Bronchial epithelial cell (primary cell): ENCODE results near the gene RETSAT. TPM values are rescaled to one million over a fixed set of nuclear protein-coding genes. Genes with fewer than 3 reads are reported as not detected.
"Not testable (repeated sequence)": the region's sequence is repeated elsewhere in the genome, so short reads cannot be mapped to it uniquely, and the experiment has no call there.

Source experiments
- DNase-seq: peaks from one replicate; pipeline ENCODE4 v3.0.0-alpha.2; 2010; ENCODE audit warnings: low read depth
- FAIRE-seq: peaks from 2 replicates; lab custom pipeline; 2011; peaks lifted over from hg19 to GRCh38; lab: Jason Lieb, UNC
- H3K27me3 ChIP-seq: 2 replicates; pipeline ENCODE4 v1.5.1; 2011; ENCODE audit warnings: low read length; ENCODE audit not compliant: control insufficient read depth, insufficient read depth
- H3K36me3 ChIP-seq: 2 replicates; pipeline ENCODE4 v1.5.1; 2011; ENCODE audit warnings: low read length; ENCODE audit not compliant: control insufficient read depth, insufficient read depth
- H3K4me3 ChIP-seq: 2 replicates; pipeline ENCODE4 v1.5.1; 2011; ENCODE audit warnings: mild to moderate bottlenecking, low read depth, low read length, control low read depth
- CTCF ChIP-seq: IDR thresholded peaks from 2 replicates; pipeline ENCODE4 v1.5.1; 2011; ENCODE audit warnings: mild to moderate bottlenecking, moderate library complexity, low read length, control low read depth, inconsistent platforms; ENCODE audit not compliant: insufficient read depth, severe bottlenecking
- total RNA-seq: library from RNA; depleted of rRNA; stranded (reverse); fragments of >200 nt; gene quantifications from 2 replicates; pipeline ENCODE4 v1.2.1, GENCODE V29; 2014

The RETSAT gene
- total RNA-seq, 1 donor from 2014 or later, result 79.2 TPM

DNA sequence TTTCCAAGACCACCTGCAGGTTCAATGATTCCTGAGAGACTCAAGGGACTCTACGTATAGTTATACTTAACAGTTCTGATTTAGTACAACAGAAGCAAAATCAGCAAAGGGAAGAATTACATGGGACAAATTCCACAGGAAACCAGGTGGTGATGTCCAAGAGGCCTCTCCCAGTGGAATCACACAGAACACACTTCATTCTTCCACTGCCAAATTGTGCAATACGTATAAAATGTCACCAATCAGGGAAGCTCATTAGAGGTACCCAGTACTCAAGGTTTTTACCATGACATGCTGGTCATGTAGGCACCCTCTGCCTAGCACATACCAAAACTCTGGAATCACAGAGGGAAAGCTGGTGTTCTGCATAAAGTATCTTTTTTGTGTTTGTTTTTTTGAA lies 33.4 kb upstream of the RETSAT start:
- Histone ChIP-seq H3K36me3 (peaks cover 18% of the 10 kb centered on the region), H3K27me3 (no peaks in the 10 kb centered on the region), H3K4me3 (no peak overlapping the region)
- DNase-seq (no peak), FAIRE-seq (no peak)
- no peak for TF ChIP-seq CTCF

DNA sequence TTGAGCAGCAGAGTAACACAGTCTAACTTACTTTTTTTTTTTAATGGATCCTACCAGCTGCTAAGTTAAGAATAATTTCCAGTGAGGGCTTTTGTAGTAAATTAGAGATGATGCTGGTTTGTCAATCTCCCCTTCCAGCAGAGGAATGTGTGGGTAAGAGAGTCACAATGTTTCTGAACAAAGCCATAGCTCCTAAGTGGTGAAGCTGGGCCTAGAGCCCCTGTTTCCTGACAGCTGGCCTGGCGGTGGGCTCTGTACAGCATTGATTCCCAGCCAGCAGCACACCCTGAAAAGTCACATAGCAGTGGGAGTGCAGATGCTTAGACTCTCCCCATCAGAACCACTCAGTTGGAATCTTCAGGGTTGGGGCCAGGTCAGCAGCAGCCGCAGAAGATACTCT lies 31.4 kb upstream of the RETSAT start:
- peaks cover 12% of the 10 kb centered on the region for H3K36me3 ChIP-seq
- TF ChIP-seq CTCF, result no peak
- no peak for DNase-seq
- no peak for FAIRE-seq
- no peak overlapping the region for H3K4me3 ChIP-seq
- H3K27me3 ChIP-seq, result no peaks in the 10 kb centered on the region

DNA sequence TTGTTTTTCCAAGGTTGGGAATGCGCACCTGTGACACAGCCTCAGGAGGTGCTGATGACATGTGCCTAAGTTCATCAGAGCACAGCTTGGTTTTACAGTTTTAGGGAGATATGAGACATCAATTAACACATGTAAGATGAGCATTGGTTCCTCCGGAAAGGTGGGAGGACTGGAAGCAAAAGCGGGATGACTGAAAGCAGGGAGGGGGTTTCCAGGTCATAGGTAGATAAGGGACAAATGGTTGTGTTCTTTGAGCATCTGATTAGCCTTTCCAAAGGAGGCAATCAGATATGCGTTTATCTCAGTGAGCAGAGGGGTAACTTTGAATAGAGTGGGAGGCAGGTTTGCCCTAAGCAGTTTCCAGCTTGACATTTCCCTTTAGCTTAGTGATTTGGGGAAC lies 29.5 kb upstream of the RETSAT start:
- FAIRE-seq, result no peak
- Histone ChIP-seq H3K27me3 (no peaks in the 10 kb centered on the region), H3K4me3 (no peak overlapping the region), H3K36me3 (no peaks in the 10 kb centered on the region)
- no peak for DNase-seq
- TF ChIP-seq CTCF, result no peak

GRCh38 chr2:85383151-85383550 lies 28.8 kb upstream of the RETSAT start:
- not testable (repeated sequence) for H3K36me3 ChIP-seq, DNase-seq

DNA sequence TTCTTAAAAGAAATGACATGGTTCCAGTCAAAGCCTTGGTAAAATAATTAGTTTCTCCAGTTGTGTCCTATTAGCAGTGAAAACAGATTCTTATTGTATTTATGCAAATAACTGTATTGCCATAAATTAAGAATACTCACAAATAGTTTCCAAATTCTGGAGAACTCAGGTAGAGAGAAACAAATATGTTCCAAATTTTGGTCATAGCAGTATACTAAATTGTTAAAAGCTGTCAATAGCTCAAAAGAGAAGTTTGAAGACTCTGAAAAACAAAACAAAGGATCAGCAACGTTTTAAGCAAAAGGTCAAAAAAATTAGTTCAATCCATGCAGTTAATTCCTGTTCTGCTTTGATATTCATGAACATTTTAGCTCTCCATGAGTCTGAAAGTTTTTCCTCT lies 25.7 kb upstream of the RETSAT start:
- no peak for DNase-seq
- Histone ChIP-seq H3K36me3 (peaks cover 2% of the 10 kb centered on the region), H3K4me3 (no peak overlapping the region), H3K27me3 (no peaks in the 10 kb centered on the region)
- FAIRE-seq, result no peak
- no peak for TF ChIP-seq CTCF

More at GRCh38 chr2:85383151-85383550, 28.8 kb upstream of the RETSAT start:
- not testable (repeated sequence) for H3K27me3 ChIP-seq, H3K4me3 ChIP-seq, FAIRE-seq

DNA sequence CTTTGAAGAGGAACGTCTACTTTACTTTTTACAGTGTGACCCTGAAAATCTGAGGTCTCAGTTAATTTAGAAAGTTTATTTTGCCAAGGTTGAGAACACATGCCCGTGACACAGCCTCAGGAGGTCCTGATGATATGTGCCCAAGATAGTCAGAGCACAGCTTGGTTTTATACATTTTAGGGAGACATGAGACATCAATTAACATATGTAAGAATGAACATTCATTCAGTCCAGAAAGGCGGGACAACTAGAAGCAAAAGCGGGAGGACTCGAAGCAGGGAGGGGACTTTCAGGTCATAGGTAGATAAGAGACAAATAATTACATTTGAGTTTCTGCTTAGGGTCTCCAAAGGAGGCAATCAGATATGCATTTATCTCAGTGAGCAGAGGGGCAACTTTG lies 23.9 kb upstream of the RETSAT start:
- no peak for TF ChIP-seq CTCF
- H3K27me3 ChIP-seq, result no peaks in the 10 kb centered on the region
- DNase-seq, result no peak
- H3K36me3 ChIP-seq, result peaks cover 2% of the 10 kb centered on the region
- no peak overlapping the region for H3K4me3 ChIP-seq
- no peak for FAIRE-seq
